Naive thymus-derived CD8-positive, alpha-beta T cell (primary cell): ENCODE measurements around the gene TOM1. TPM values are rescaled to one million over a fixed set of nuclear protein-coding genes. Genes with fewer than 3 reads are reported as not detected.

Experiments
- ATAC-seq, 2 donors: fragments of 150-1000 bp; cut with Tn5 transposase in 1 of 2; sonication (Bioruptor Pico), chemical (Tn5 transposase) in 1 of 2; 1 replicate in 1 of 2; 2 replicates in 1 of 2; pipeline ENCODE4 v1.10.0; 2021; ENCODE audit warnings: mild to moderate bottlenecking in 2 of 2, moderate library complexity in 2 of 2
- POLR2A ChIA-PET: fragments of 350-600 bp; sonication (Branson Sonifier 250); formaldehyde crosslinking; loops from one replicate; lab custom pipeline; 2021; ENCODE audit warnings: antibody characterized with exemption; lab: Charles Lee
- DNase-seq, 10 donors: peaks; one replicate each; pipeline versions ENCODE4 v3.0.0 to v3.0.0-alpha.2; 2020 to 2022
- H3K27ac Mint-ChIP-seq, 10 donors: one replicate each; pipeline ENCODE4 v1.8.0; 2020 to 2022; ENCODE audit warnings: mild to moderate bottlenecking in 10 of 10, mixed read lengths in 10 of 10, moderate library complexity in 4 of 10, inconsistent platforms in 1 of 10
- H3K27me3 Mint-ChIP-seq, 5 donors: one replicate each; pipeline ENCODE4 v1.8.0; 2021 to 2022; ENCODE audit warnings: mixed read lengths in 5 of 5
- H3K36me3 Mint-ChIP-seq, 3 donors: one replicate each; pipeline ENCODE4 v1.8.0; 2020 to 2022; ENCODE audit warnings: mixed read lengths in 3 of 3, mild to moderate bottlenecking in 2 of 3, inconsistent platforms in 1 of 3
- H3K4me1 Mint-ChIP-seq, 4 donors: one replicate each; pipeline ENCODE4 v1.8.0; 2021 to 2022; ENCODE audit warnings: mixed read lengths in 4 of 4
- H3K4me3 Mint-ChIP-seq, 10 donors: one replicate each; pipeline ENCODE4 v1.8.0; 2020 to 2022; ENCODE audit warnings: mild to moderate bottlenecking in 10 of 10, mixed read lengths in 10 of 10, moderate library complexity in 6 of 10, inconsistent platforms in 1 of 10
- H3K9me3 Mint-ChIP-seq, 9 donors: one replicate each; pipeline ENCODE4 v1.8.0; 2020 to 2022; ENCODE audit warnings: mixed read lengths in 9 of 9, mild to moderate bottlenecking in 3 of 9, inconsistent platforms in 1 of 9, moderate library complexity in 1 of 9
- polyA plus RNA-seq, 3 donors: library from polyadenylated mRNA; unstranded; fragments of 300-500 nt; fragmentation: Illumina TruSeq; gene quantifications; one replicate each; pipeline ENCODE4 v1.2.3, GENCODE V29; 2021
- total RNA-seq, 8 experiments: library from RNA in 2 of 8; stranded (reverse) in 2 of 8; gene quantifications; one replicate each; pipeline ENCODE4 v1.2.3 and lab custom pipeline; 2021 to 2026

TOM1 gene
- total and polyA plus RNA-seq, 5 experiments from 2014 or later: 26.6 to 47.8 (median 29.6) TPM

DNA sequence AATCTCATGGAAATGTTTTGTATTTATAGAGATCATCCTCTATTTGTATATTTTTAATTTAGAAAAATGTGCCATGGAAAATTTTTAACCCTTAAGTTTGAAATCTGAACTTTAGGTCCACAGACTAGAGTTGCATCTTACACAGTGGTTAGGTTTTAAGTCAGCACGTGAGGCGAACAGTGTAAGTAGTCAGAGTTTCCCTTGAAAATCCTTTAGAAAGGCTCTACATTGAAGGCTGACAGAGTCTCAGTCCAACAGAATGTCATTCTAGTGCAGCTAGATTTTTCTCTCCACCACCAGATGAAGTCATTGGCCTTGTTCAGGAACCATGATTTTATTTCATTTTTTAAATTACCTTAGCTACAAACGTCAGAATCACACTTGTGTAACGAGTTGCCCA is 23.7 kb upstream of the TOM1 start:
- no peak overlapping the region for H3K4me3 Mint-ChIP-seq
- H3K9me3 Mint-ChIP-seq: no peaks in the 10 kb centered on the region
- no peak overlapping the region for H3K27ac Mint-ChIP-seq
- peaks cover 0 to 49% (median 8%) of the 10 kb centered on the region in 3 donors for H3K36me3 Mint-ChIP-seq
- POLR2A ChIA-PET: interaction anchor here (1.5 kb wide), 1 partner anchor 18 kb away, joined by 4 read pairs; the partner anchor contains the start of gene HMGXB4
- no peak for ATAC-seq
- no peaks in the 10 kb centered on the region for H3K27me3 Mint-ChIP-seq
- DNase-seq: no peak
- peaks cover 21 to 32% (median 22%) of the 10 kb centered on the region in 4 donors for H3K4me1 Mint-ChIP-seq

GRCh38 chr22:35288116-35288515 is 11.6 kb upstream of the TOM1 start:
- H3K36me3 Mint-ChIP-seq: peaks cover 4 to 90% (median 17%) of the 10 kb centered on the region in 3 donors
- no peak overlapping the region for H3K27ac Mint-ChIP-seq
- ATAC-seq: no peak

DNA sequence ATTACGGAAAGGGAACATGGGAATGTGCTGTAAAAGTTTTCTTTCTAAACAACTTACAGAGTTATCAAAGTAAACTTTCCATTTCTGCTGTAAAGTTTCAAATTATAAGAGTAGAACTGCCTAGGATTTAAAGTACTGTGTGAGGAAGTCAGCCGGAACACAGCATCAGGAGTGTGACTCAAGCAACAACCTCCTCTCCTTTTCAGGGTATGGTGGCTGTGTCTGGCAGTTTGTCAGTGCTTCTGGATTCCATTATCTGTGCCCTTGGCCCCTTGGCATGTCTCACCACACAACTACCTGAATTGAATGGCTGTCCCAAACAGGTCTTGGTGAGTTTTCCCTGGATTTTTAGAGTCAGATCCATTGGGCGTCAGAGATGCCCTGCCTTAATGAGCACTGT is 6.9 kb upstream of the TOM1 start:
- H3K9me3 Mint-ChIP-seq: no peaks in the 10 kb centered on the region
- H3K36me3 Mint-ChIP-seq: peaks cover 4 to 67% (median 9%) of the 10 kb centered on the region in 3 donors
- POLR2A ChIA-PET: no interaction called here
- H3K27me3 Mint-ChIP-seq: no peaks in the 10 kb centered on the region
- peak overlapping the region in 1 of 10 donors; percentile 5 for H3K27ac Mint-ChIP-seq
- no peak for DNase-seq
- no peak for ATAC-seq
- peaks cover 0 to under 1% (median 0%) of the 10 kb centered on the region in 4 donors for H3K4me1 Mint-ChIP-seq
- H3K4me3 Mint-ChIP-seq: no peak overlapping the region

More at GRCh38 chr22:35288116-35288515, 11.6 kb upstream of the TOM1 start:
- no peaks in the 10 kb centered on the region for H3K27me3 Mint-ChIP-seq
- no peak for DNase-seq
- H3K4me3 Mint-ChIP-seq: no peak overlapping the region
- POLR2A ChIA-PET: interaction anchor here (1.7 kb wide), 1 partner anchor 12 kb away, joined by 4 read pairs; the partner anchor contains the start of gene TOM1
- H3K4me1 Mint-ChIP-seq: peaks cover 0 to under 1% (median 0%) of the 10 kb centered on the region in 4 donors
- no peaks in the 10 kb centered on the region for H3K9me3 Mint-ChIP-seq

- Mint-ChIP-seq H3K27ac (no peak overlapping the region), H3K4me1 (peaks cover 2 to 21% (median 10%) of the 10 kb centered on the region in 4 donors), H3K36me3 (peaks cover 0 to 39% (median 0%) of the 10 kb centered on the region in 3 donors), H3K27me3 (no peaks in the 10 kb centered on the region), H3K4me3 (no peak overlapping the region), H3K9me3 (no peaks in the 10 kb centered on the region)
- DNase-seq (no peak), ATAC-seq (no peak)
- POLR2A ChIA-PET: no interaction called here
Observed at GRCh38 chr22:35296051-35296450, 3.6 kb upstream of the TOM1 start.

DNA sequence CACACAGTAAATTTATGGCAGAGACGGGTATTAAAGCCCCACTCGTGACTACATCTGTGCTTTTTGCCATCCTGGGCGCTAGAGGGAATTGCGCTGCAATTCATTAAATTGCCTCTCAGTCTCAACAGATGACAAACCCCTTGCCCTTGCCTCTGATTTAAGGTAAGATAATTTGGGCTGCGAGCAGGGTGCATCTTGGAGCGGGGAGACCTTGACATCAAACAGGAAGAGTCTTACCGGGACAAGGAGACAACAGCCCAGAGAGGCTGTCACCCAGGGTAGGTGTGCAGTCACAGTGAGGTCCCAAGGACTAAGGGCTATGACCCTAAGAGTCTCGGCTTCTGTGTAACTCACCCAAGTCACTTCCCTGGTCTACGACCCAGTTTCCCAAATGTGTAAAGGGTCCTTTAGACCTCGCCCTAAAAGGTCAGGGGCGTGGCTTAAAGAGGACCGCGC is 449 bp upstream of the TOM1 start:
- DNase-seq (peak in 3 of 10 donors; percentile 12 to 67 (median 57)), ATAC-seq (peak; percentile 29 to 51)
- POLR2A ChIA-PET: interaction anchor here (0.5 to 3.4 kb wide), 14 partner anchors 8 to 1230 kb away, joined by 3 to 48 read pairs (median 4); partner anchors contain the start of genes EIF3D, HMGXB4 and MCM5
- H3K27ac Mint-ChIP-seq: peak overlapping the region; percentile 94 to 100 (median 98)
- H3K36me3 Mint-ChIP-seq: peaks cover 0 to 15% (median 5%) of the 10 kb centered on the region in 3 donors
- H3K4me1 Mint-ChIP-seq: peaks cover 6 to 42% (median 30%) of the 10 kb centered on the region in 4 donors
- H3K9me3 Mint-ChIP-seq: no peaks in the 10 kb centered on the region
- peak overlapping the region; percentile 89 to 98 (median 96) for H3K4me3 Mint-ChIP-seq
- H3K27me3 Mint-ChIP-seq: no peaks in the 10 kb centered on the region

- Mint-ChIP-seq H3K27me3 (no peaks in the 10 kb centered on the region), H3K9me3 (no peaks in the 10 kb centered on the region), H3K27ac (peak overlapping the region; percentile 44 to 100 (median 94)), H3K36me3 (peaks cover 0 to 10% (median 8%) of the 10 kb centered on the region in 3 donors), H3K4me1 (peaks cover 10 to 59% (median 48%) of the 10 kb centered on the region in 4 donors), H3K4me3 (peak overlapping the region; percentile 40 to 98 (median 79))
- DNase-seq (no peak), ATAC-seq (no peak)
- POLR2A ChIA-PET: interaction anchor here (0.9 kb wide), 1 partner anchor 33 kb away, joined by 3 read pairs; no protein-coding TSS in a partner anchor
Observed at GRCh38 chr22:35301372-35301874, 1.7 kb downstream of the TOM1 start.

DNA sequence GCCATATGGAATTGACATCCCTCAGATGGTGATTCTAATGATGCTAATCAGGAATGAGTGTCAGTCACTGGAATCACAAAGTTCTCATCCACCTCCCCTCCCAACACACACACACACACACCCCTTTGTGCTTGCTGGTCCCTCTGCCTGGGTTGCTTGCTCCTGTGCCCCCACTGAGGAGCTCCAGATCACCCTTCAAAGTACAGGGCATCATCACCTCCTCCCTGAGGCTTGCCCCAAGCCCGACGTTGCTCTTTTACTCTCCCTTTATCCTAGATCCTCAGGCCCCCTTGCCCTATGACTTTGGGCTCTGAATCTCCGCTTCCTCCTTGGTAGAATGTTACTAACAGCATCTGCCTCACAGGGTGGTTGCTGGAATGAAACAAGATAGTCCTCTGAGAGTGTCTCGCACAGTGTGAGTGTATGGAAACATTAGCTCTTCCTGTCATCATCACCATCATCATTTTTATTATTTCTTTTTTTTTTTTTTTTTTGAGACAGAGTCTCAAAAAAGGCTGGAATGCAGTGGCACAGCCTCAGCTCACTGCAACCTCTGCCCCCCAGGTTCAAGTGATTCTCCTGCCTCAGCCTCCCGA is 3.4 kb downstream of the TOM1 start:
- H3K27me3 Mint-ChIP-seq: no peaks in the 10 kb centered on the region
- peak overlapping the region in 3 of 10 donors; percentile 3 to 47 (median 35) for H3K27ac Mint-ChIP-seq
- peak overlapping the region in 2 of 10 donors; percentile 25 to 48 for H3K4me3 Mint-ChIP-seq
- H3K9me3 Mint-ChIP-seq: no peaks in the 10 kb centered on the region
- DNase-seq: no peak
- H3K4me1 Mint-ChIP-seq: peaks cover 22 to 72% (median 64%) of the 10 kb centered on the region in 4 donors
- ATAC-seq: no peak
- peaks cover 0 to 8% (median 7%) of the 10 kb centered on the region in 3 donors for H3K36me3 Mint-ChIP-seq
- POLR2A ChIA-PET: interaction anchor here (0.6 kb wide), 1 partner anchor 65 kb away, joined by 8 read pairs; no protein-coding TSS in a partner anchor

- POLR2A ChIA-PET: interaction anchor here (0.6 to 1.2 kb wide), 3 partner anchors 8 to 24 kb away, joined by 3 to 4 read pairs (median 3); no protein-coding TSS in a partner anchor
- Mint-ChIP-seq H3K36me3 (peaks cover 0 to 8% (median 8%) of the 10 kb centered on the region in 3 donors), H3K4me3 (peak overlapping the region in 3 of 10 donors; percentile 20 to 49 (median 47)), H3K4me1 (peaks cover 28 to 84% (median 80%) of the 10 kb centered on the region in 4 donors), H3K27me3 (no peaks in the 10 kb centered on the region), H3K27ac (peak overlapping the region in 5 of 10 donors; percentile 40 to 81 (median 56)), H3K9me3 (no peaks in the 10 kb centered on the region)
- DNase-seq: no peak
- ATAC-seq: no peak
Observed at GRCh38 chr22:35305525-35306070, 5.9 kb downstream of the TOM1 start.

DNA sequence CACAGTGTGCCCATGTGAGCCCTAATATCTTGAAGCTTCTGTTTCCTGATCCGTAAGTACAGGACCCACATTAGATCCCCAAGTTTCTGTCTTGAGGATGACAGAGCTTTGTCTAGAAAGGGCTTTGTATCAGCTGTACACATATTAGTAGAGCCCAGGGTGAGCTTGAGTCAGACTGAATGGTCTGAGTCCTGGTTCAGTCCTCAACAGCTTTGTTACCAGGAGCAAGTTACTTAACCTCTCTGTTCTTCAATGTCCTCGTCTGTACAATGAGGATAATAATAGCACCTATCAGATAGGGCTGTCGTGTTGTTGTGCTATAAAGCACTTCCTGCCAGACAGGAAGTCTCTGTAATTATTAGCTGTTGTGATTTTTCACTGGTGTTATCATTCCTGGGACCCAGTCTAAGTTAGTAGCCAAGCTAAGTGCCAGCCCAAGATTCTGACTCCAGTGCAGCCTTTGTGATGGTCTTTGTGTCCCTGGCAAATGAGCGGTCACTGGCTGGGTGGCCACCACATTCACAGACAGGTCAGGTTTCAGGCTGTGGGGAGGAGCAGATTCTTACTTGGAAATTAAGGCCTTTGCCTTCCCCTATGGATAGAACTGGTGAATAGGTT is 6.8 kb downstream of the TOM1 start:
- Mint-ChIP-seq H3K4me1 (peaks cover 33 to 85% (median 81%) of the 10 kb centered on the region in 4 donors), H3K36me3 (peaks cover 0 to 11% (median 8%) of the 10 kb centered on the region in 3 donors), H3K9me3 (no peaks in the 10 kb centered on the region), H3K27me3 (no peaks in the 10 kb centered on the region), H3K4me3 (peak overlapping the region in 9 of 10 donors; percentile 28 to 71 (median 57)), H3K27ac (peak overlapping the region; percentile 48 to 89 (median 83))
- POLR2A ChIA-PET: interaction anchor here (0.5 to 1.2 kb wide), 6 partner anchors 9 to 342 kb away, joined by 3 to 5 read pairs (median 4); partner anchors contain the start of gene APOL6
- no peak for DNase-seq
- ATAC-seq: peak; percentile 54 to 56

- no peaks in the 10 kb centered on the region for H3K9me3 Mint-ChIP-seq
- H3K36me3 Mint-ChIP-seq: peaks cover 0 to 14% (median 6%) of the 10 kb centered on the region in 3 donors
- H3K27me3 Mint-ChIP-seq: no peaks in the 10 kb centered on the region
- no peak for ATAC-seq
- DNase-seq: no peak
- POLR2A ChIA-PET: interaction anchor here (0.7 to 1.1 kb wide), 3 partner anchors 28 to 341 kb away, joined by 3 to 5 read pairs (median 5); partner anchors contain the start of gene APOL6
- peaks cover 31 to 87% (median 83%) of the 10 kb centered on the region in 4 donors for H3K4me1 Mint-ChIP-seq
- peak overlapping the region in 4 of 10 donors; percentile 28 to 66 (median 50) for H3K4me3 Mint-ChIP-seq
- peak overlapping the region in 8 of 10 donors; percentile 25 to 89 (median 66) for H3K27ac Mint-ChIP-seq
Observed at GRCh38 chr22:35307372-35307771, 7.7 kb downstream of the TOM1 start.

DNA sequence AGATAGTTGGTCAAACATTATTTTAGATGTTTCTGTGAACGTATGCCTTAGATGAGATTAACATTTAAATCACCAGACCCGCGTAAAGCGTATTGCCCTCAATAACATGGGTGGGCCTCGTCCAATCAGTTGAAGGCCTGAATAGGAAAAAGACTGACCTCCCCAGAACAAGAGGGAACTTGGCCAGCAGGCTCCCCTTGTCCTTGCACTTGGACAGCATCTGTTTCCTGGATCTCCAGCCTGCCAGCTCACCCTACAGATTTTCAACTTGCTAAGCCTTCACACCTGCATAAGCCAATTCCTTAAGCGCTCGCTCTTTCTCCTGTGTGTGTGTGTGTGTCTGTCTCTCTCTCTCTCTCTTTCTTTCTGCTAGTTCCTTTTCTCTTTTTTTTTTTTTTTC is 8.2 kb downstream of the TOM1 start:
- POLR2A ChIA-PET: interaction anchor here (0.7 to 1.9 kb wide), 3 partner anchors 8 to 27 kb away, joined by 5 to 9 read pairs (median 7); partner anchors contain the start of gene TOM1
- Mint-ChIP-seq H3K36me3 (peaks cover 0 to 14% (median 5%) of the 10 kb centered on the region in 3 donors), H3K4me1 (peaks cover 35 to 87% (median 84%) of the 10 kb centered on the region in 4 donors), H3K4me3 (peak overlapping the region in 5 of 10 donors; percentile 24 to 74 (median 39)), H3K27ac (peak overlapping the region in 7 of 10 donors; percentile 45 to 92 (median 72)), H3K27me3 (no peaks in the 10 kb centered on the region), H3K9me3 (no peaks in the 10 kb centered on the region)
- DNase-seq: no peak
- ATAC-seq: no peak
